ENCODE results near the gene MTO1.
"Not testable (repeated sequence)": the region's sequence is repeated elsewhere in the genome, so short reads cannot be mapped to it uniquely, and the experiment has no call there.

GRCh38 chr6:73555380-73555949 is 93.9 kb downstream of the MTO1 start:
- TF ChIP-seq CTCF, POLR2A (IDR thresholded peaks at IDR 0.05): not testable (repeated sequence)
